K562 (cell line): ENCODE data around the gene PGAP2. TPM values are rescaled to one million over a fixed set of nuclear protein-coding genes. Genes with fewer than 3 reads are reported as not detected.

Experiments
- CUX1 ChIP-seq: fragments of 200-800 bp; sonication (Bioruptor generic); IDR thresholded peaks from 2 replicates; pipeline ENCODE4 v1.6.1; 2016; ENCODE audit warnings: missing genetic modification characterization, missing compliant biosample characterization
- EHMT2 ChIP-seq: fragments of 450-650 bp; IDR thresholded peaks from 2 replicates; pipeline ENCODE4 v1.6.1; 2018; ENCODE audit warnings: antibody characterized with exemption
- KLF10 ChIP-seq: fragments of 250-450 bp; sonication (Bioruptor Pico); IDR thresholded peaks from 2 replicates; pipeline ENCODE4 v1.6.1; 2021; ENCODE audit warnings: matching md5 sums
- MAFF ChIP-seq: IDR thresholded peaks from 2 replicates; pipeline ENCODE4 v1.6.1; 2012; ENCODE audit warnings: low read length, improper control_type of control experiment
- RCOR1 ChIP-seq, 2 experiments: IDR thresholded peaks; 2 replicates each; pipeline ENCODE4 v1.6.1; 2012; ENCODE audit warnings: low read depth in 2 of 2, low read length in 2 of 2, borderline replicate concordance in 1 of 2, improper control_type of control experiment in 1 of 2
- SMARCC2 ChIP-seq: fragments of 450-650 bp; IDR thresholded peaks from 2 replicates; pipeline ENCODE4 v1.6.1; 2017; ENCODE audit warnings: antibody characterized with exemption, moderate library complexity, mild to moderate bottlenecking, low read depth
- SMARCE1 ChIP-seq: fragments of 450-650 bp; IDR thresholded peaks from 2 replicates; pipeline ENCODE4 v1.7.1; 2016; ENCODE audit warnings: mild to moderate bottlenecking
- ZNF444 ChIP-seq: fragments of 250-450 bp; sonication (Bioruptor Pico); IDR thresholded peaks from 2 replicates; pipeline ENCODE4 v1.4.0; 2020; ENCODE audit warnings: mild to moderate bottlenecking, moderate library complexity
- ZNF830 ChIP-seq: fragments of 250-450 bp; sonication (Bioruptor Pico); IDR thresholded peaks from 2 replicates; pipeline ENCODE4 v1.5.0; 2021; ENCODE audit warnings: mild to moderate bottlenecking
- polyA plus RNA-seq, 8 experiments: library from polyadenylated mRNA; depleted of rRNA in 4 of 8; stranded (reverse) in 5 of 8; unstranded in 3 of 8; fragments of >200 nt; fragmentation: Nextera tagmentation in 2 of 8; fragmentation: Illumina TruSeq in 1 of 8; extraction: Ambion mirVana in 2 of 8; extraction: Trizol in 1 of 8; gene quantifications; 2 replicates each; pipeline versions ENCODE4 v1.2.1 to v1.2.3, GENCODE V29; 2011 to 2014; ENCODE audit warnings: inconsistent platforms in 1 of 8, missing spikeins in 1 of 8
- total RNA-seq, 7 experiments: library from RNA; depleted of rRNA in 6 of 7; stranded (reverse); fragments of >200 nt in 6 of 7; fragmentation: Illumina TruSeq in 2 of 7; extraction: Trizol in 2 of 7; gene quantifications; 2 replicates each; pipeline versions ENCODE4 v1.2.1 to v1.2.3, GENCODE V29; 2011 to 2021; ENCODE audit warnings: low replicate concordance in 1 of 7
- TF ChIP-seq, protein P1 (sequence below): fragments of 200-400 bp; formaldehyde crosslinking; IDR thresholded peaks from 2 replicates; pipeline ENCODE4 v1.6.1; 2017; ENCODE audit warnings: mild to moderate bottlenecking, low read depth, low read length, moderate library complexity

Gene PGAP2
- total and polyA plus RNA-seq, 9 of the 15 experiments (the other 6 are each of a cell fraction or from before 2014, with no cell fraction given) = 17.9 to 47.2 (median 33.7) TPM

GRCh38 chr11:3809624-3809928 lies 1.2 kb downstream of the PGAP2 start (continued):
- TF ChIP-seq CUX1 (CRISPR knock-in tag) (no peak), SMARCC2 (no peak), SMARCE1 (no peak), EHMT2 (no peak), ZNF830 (no peak), RCOR1 (IDR thresholded peaks at IDR 0.05; ENCODE audit: borderline replicate concordance in 1 of 2, low read depth in 2 of 2, low read length in 2 of 2) (no peak), KLF10 (CRISPR knock-in tag) (no peak), ZNF444 (CRISPR knock-in tag) (no peak), MAFF (no peak)
- TF ChIP-seq, protein P1, sequence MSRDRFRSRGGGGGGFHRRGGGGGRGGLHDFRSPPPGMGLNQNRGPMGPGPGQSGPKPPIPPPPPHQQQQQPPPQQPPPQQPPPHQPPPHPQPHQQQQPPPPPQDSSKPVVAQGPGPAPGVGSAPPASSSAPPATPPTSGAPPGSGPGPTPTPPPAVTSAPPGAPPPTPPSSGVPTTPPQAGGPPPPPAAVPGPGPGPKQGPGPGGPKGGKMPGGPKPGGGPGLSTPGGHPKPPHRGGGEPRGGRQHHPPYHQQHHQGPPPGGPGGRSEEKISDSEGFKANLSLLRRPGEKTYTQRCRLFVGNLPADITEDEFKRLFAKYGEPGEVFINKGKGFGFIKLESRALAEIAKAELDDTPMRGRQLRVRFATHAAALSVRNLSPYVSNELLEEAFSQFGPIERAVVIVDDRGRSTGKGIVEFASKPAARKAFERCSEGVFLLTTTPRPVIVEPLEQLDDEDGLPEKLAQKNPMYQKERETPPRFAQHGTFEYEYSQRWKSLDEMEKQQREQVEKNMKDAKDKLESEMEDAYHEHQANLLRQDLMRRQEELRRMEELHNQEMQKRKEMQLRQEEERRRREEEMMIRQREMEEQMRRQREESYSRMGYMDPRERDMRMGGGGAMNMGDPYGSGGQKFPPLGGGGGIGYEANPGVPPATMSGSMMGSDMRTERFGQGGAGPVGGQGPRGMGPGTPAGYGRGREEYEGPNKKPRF = no peak
- TF ChIP-seq, all 486 proteins: peak for 0
